ENCODE measurements around the gene PTPRG.

DNA sequence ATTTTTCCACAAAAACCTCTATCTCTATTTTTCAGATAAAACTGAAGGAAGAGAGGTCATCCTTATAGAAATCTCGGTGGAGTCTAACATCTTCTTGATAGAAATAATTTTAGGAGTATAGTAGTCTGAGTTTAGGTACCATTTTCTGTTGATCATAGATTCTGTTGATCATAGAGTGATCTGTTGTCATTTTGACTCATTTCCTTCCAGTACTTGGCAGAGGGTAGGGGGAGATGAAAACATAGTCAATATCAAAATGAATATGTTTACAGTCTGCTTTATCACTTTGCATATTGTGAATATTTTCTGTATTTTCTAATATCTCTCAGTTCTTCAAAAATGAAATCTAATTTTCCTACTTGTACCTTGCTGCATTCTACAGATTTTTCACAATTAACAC lies 458.5 kb downstream of the PTPRG start:
- TF ChIP-seq, protein P1, sequence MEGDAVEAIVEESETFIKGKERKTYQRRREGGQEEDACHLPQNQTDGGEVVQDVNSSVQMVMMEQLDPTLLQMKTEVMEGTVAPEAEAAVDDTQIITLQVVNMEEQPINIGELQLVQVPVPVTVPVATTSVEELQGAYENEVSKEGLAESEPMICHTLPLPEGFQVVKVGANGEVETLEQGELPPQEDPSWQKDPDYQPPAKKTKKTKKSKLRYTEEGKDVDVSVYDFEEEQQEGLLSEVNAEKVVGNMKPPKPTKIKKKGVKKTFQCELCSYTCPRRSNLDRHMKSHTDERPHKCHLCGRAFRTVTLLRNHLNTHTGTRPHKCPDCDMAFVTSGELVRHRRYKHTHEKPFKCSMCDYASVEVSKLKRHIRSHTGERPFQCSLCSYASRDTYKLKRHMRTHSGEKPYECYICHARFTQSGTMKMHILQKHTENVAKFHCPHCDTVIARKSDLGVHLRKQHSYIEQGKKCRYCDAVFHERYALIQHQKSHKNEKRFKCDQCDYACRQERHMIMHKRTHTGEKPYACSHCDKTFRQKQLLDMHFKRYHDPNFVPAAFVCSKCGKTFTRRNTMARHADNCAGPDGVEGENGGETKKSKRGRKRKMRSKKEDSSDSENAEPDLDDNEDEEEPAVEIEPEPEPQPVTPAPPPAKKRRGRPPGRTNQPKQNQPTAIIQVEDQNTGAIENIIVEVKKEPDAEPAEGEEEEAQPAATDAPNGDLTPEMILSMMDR (IDR thresholded peaks at IDR 0.05; ENCODE audit: low read depth, low read length, missing input control) = no peak
- no peak for TF ChIP-seq RAD21 (IDR thresholded peaks at IDR 0.05)
- TF ChIP-seq, protein P2, sequence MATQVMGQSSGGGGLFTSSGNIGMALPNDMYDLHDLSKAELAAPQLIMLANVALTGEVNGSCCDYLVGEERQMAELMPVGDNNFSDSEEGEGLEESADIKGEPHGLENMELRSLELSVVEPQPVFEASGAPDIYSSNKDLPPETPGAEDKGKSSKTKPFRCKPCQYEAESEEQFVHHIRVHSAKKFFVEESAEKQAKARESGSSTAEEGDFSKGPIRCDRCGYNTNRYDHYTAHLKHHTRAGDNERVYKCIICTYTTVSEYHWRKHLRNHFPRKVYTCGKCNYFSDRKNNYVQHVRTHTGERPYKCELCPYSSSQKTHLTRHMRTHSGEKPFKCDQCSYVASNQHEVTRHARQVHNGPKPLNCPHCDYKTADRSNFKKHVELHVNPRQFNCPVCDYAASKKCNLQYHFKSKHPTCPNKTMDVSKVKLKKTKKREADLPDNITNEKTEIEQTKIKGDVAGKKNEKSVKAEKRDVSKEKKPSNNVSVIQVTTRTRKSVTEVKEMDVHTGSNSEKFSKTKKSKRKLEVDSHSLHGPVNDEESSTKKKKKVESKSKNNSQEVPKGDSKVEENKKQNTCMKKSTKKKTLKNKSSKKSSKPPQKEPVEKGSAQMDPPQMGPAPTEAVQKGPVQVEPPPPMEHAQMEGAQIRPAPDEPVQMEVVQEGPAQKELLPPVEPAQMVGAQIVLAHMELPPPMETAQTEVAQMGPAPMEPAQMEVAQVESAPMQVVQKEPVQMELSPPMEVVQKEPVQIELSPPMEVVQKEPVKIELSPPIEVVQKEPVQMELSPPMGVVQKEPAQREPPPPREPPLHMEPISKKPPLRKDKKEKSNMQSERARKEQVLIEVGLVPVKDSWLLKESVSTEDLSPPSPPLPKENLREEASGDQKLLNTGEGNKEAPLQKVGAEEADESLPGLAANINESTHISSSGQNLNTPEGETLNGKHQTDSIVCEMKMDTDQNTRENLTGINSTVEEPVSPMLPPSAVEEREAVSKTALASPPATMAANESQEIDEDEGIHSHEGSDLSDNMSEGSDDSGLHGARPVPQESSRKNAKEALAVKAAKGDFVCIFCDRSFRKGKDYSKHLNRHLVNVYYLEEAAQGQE (IDR thresholded peaks at IDR 0.05) = no peak
- no peak for TF ChIP-seq TAF1 (conservative IDR thresholded peaks at IDR 0.05)
- no peak for TF ChIP-seq JUND (IDR thresholded peaks at IDR 0.05)
- no peak for TF ChIP-seq MAX (IDR thresholded peaks at IDR 0.05)
- no peak for TF ChIP-seq HNF4G (IDR thresholded peaks at IDR 0.05)
- no peak for TF ChIP-seq GABPA (IDR thresholded peaks at IDR 0.05 in 1 of 2, conservative IDR thresholded peaks at IDR 0.05 in 1 of 2)
- TF ChIP-seq FOXA1 (IDR thresholded peaks at IDR 0.05) = no peak
- TF ChIP-seq YY1 (IDR thresholded peaks at IDR 0.05) = no peak

Data from liver (tissue), 3 donors.